A549 (cell line): ENCODE results near the gene CCDC85A. TPM values are rescaled to one million over a fixed set of nuclear protein-coding genes. Genes with fewer than 3 reads are reported as not detected.
A peak's percentile ranks its signal among the peaks of the same experiment; 100 is the strongest.

ENCODE experiments used
- ATAC-seq, 2 experiments: fragments of 200-7000 bp in 1 of 2; fragments of >200 bp in 1 of 2; cut with Nextera tagmentation in 1 of 2; cut with Tn5 transposase in 1 of 2; 3 replicates each; pipeline versions ENCODE4 v1.8.0 to v1.9.1; 2018 to 2020; ENCODE audit warnings: mild to moderate bottlenecking in 1 of 2, moderate library complexity in 1 of 2
- CTCF ChIA-PET: fragments of 300-600 bp; sonication (Branson Sonifier 250); formaldehyde crosslinking; extraction: SDS; loops from one replicate; lab custom pipeline; 2021; ENCODE audit warnings: antibody characterized with exemption, inconsistent platforms; lab: Yijun Ruan, JAX
- POLR2A ChIA-PET: fragments of 350-600 bp; formaldehyde crosslinking; extraction: SDS; loops from one replicate; lab custom pipeline; 2021; ENCODE audit warnings: antibody characterized with exemption, inconsistent platforms; lab: Yijun Ruan, JAX
- DNase-seq, 2 experiments: peaks; one replicate each; pipeline versions ENCODE4 v3.0.0 to v3.0.0-alpha.2; 2011 to 2016; ENCODE audit warnings: low read depth in 1 of 2, low spot score in 1 of 2
- FAIRE-seq: peaks from 2 replicates; lab custom pipeline; 2011; peaks lifted over from hg19 to GRCh38; lab: Jason Lieb, UNC
- H3K27ac ChIP-seq, 2 experiments: fragments of >200 bp; sonication (Bioruptor Twin); formaldehyde crosslinking; 3 replicates each; pipeline ENCODE4 v1.5.1; 2016 to 2017
- H3K4me1 ChIP-seq: fragments of >200 bp; sonication (Bioruptor Twin); formaldehyde crosslinking; 3 replicates; pipeline ENCODE4 v1.6.1; 2016
- H3K4me2 ChIP-seq: fragments of >200 bp; sonication (Bioruptor Twin); formaldehyde crosslinking; 3 replicates; pipeline ENCODE4 v1.6.1; 2016
- H3K4me3 ChIP-seq: fragments of >200 bp; sonication (Bioruptor Twin); formaldehyde crosslinking; 3 replicates; pipeline ENCODE4 v1.5.1; 2016
- H3K9me3 ChIP-seq: fragments of >200 bp; sonication (Bioruptor Twin); formaldehyde crosslinking; 3 replicates; pipeline ENCODE4 v1.6.1; 2016
- CBX8 ChIP-seq: fragments of 200-600 bp; sonication (generic); IDR thresholded peaks from 2 replicates; pipeline ENCODE4 v1.6.1; 2016
- CEBPB ChIP-seq, 2 experiments: fragments of >200 bp in 1 of 2; sonication (Bioruptor Twin) in 1 of 2; formaldehyde crosslinking in 1 of 2; IDR thresholded peaks; 2 replicates each; pipeline ENCODE4 v1.6.1; 2012 to 2016
- CHD2 ChIP-seq: fragments of 150-350 bp; IDR thresholded peaks from 2 replicates; pipeline ENCODE4 v1.6.1; 2014; ENCODE audit warnings: low read length; ENCODE audit not compliant: partially characterized antibody
- EP300 ChIP-seq, 2 experiments: fragments of >200 bp; sonication (Bioruptor Twin); formaldehyde crosslinking; IDR thresholded peaks; 2 replicates in 1 of 2; 3 replicates in 1 of 2; pipeline ENCODE4 v1.6.1; 2016 to 2017
- ESRRA ChIP-seq: fragments of 150-350 bp; IDR thresholded peaks from 2 replicates; pipeline ENCODE4 v1.6.1; 2014; ENCODE audit warnings: mild to moderate bottlenecking, low read length, borderline replicate concordance
- FOSL2 ChIP-seq, 2 experiments: fragments of 450-650 bp in 1 of 2; fragments of >200 bp in 1 of 2; sonication (Bioruptor Twin) in 1 of 2; formaldehyde crosslinking; IDR thresholded peaks; 2 replicates each; pipeline versions ENCODE4 v1.5.0 to v1.6.1; 2016 to 2020; ENCODE audit warnings: mild to moderate bottlenecking in 1 of 2, moderate library complexity in 1 of 2
- FOXS1 ChIP-seq: fragments of 250-450 bp; sonication (Bioruptor Pico); IDR thresholded peaks from 2 replicates; pipeline ENCODE4 v1.5.0; 2020; ENCODE audit warnings: mild to moderate bottlenecking, moderate library complexity
- GATA3 ChIP-seq: IDR thresholded peaks from 2 replicates; pipeline ENCODE4 v1.6.1; 2012; ENCODE audit warnings: borderline replicate concordance
- HDAC2 ChIP-seq: fragments of 200-600 bp; sonication (generic); IDR thresholded peaks from 2 replicates; pipeline ENCODE4 v1.6.1; 2016
- HOXA7 ChIP-seq: fragments of 250-450 bp; sonication (Bioruptor Pico); IDR thresholded peaks from 2 replicates; pipeline ENCODE4 v1.5.0; 2020; ENCODE audit warnings: mild to moderate bottlenecking, moderate library complexity
- HOXB13 ChIP-seq: fragments of 250-450 bp; sonication (Bioruptor Pico); IDR thresholded peaks from 2 replicates; pipeline ENCODE4 v1.5.0; 2020; ENCODE audit warnings: low read depth, mild to moderate bottlenecking, moderate library complexity
- HOXB5 ChIP-seq: fragments of 250-450 bp; sonication (Bioruptor Pico); IDR thresholded peaks from 2 replicates; pipeline ENCODE4 v1.5.0; 2020; ENCODE audit warnings: mild to moderate bottlenecking, moderate library complexity
- JUN ChIP-seq, 2 experiments: fragments of >200 bp; sonication (Bioruptor Twin); formaldehyde crosslinking; IDR thresholded peaks; 2 replicates in 1 of 2; 3 replicates in 1 of 2; pipeline ENCODE4 v1.6.1; 2016 to 2017
- KDM1A ChIP-seq: fragments of 200-600 bp; sonication (generic); IDR thresholded peaks from 2 replicates; pipeline ENCODE4 v1.6.1; 2016; ENCODE audit warnings: low read depth, mild to moderate bottlenecking
- MAFK ChIP-seq: fragments of 450-650 bp; IDR thresholded peaks from 2 replicates; pipeline ENCODE4 v1.6.1; 2014; ENCODE audit not compliant: partially characterized antibody
- MAZ ChIP-seq: fragments of 150-350 bp; IDR thresholded peaks from 2 replicates; pipeline ENCODE4 v1.6.1; 2014; ENCODE audit warnings: antibody characterized with exemption, low read depth, low read length, borderline replicate concordance
- NFE2L2 ChIP-seq: fragments of 150-350 bp; conservative IDR thresholded peaks from 2 replicates; pipeline ENCODE4 v1.6.1; 2014; ENCODE audit warnings: low read length
- NPAS2 ChIP-seq: fragments of 250-450 bp; sonication (Bioruptor Pico); IDR thresholded peaks from 2 replicates; pipeline ENCODE4 v1.8.0; 2022; ENCODE audit warnings: mild to moderate bottlenecking, moderate library complexity, borderline replicate concordance
- RAD21 ChIP-seq, 2 experiments: fragments of >200 bp in 1 of 2; sonication (Bioruptor Twin) in 1 of 2; formaldehyde crosslinking in 1 of 2; IDR thresholded peaks in 1 of 2; conservative IDR thresholded peaks in 1 of 2; 2 replicates in 1 of 2; 3 replicates in 1 of 2; pipeline ENCODE4 v1.6.1; 2012 to 2018; ENCODE audit warnings: inconsistent platforms in 1 of 2
- RARB ChIP-seq: fragments of 250-450 bp; sonication (Bioruptor Pico); IDR thresholded peaks from 2 replicates; pipeline ENCODE4 v1.8.0; 2021; ENCODE audit warnings: mild to moderate bottlenecking, moderate library complexity
- RFX5 ChIP-seq: fragments of 450-650 bp; IDR thresholded peaks from 2 replicates; pipeline ENCODE4 v1.7.1; 2014; ENCODE audit warnings: antibody characterized with exemption, mild to moderate bottlenecking, moderate library complexity
- SREBF2 ChIP-seq: fragments of 450-650 bp; IDR thresholded peaks from 2 replicates; pipeline ENCODE4 v1.6.1; 2014; ENCODE audit warnings: mild to moderate bottlenecking, moderate library complexity
- ZC3H11A ChIP-seq: fragments of 450-650 bp; IDR thresholded peaks from 2 replicates; pipeline ENCODE4 v1.6.1; 2014; ENCODE audit warnings: antibody characterized with exemption, mild to moderate bottlenecking
- ZFP36 ChIP-seq: fragments of 450-650 bp; IDR thresholded peaks from 2 replicates; pipeline ENCODE4 v1.6.1; 2014; ENCODE audit warnings: borderline replicate concordance; ENCODE audit not compliant: partially characterized antibody
- ZSCAN20 ChIP-seq: fragments of 250-450 bp; sonication (Bioruptor Pico); IDR thresholded peaks from 2 replicates; pipeline ENCODE4 v1.8.0; 2022; ENCODE audit warnings: mild to moderate bottlenecking, moderate library complexity
- WGBS: methylation state at CpG from one replicate; pipeline ENCODE4 v1.1.6; 2017; ENCODE audit errors: missing lambda C conversion rate; 5-methylcytosine and 5-hydroxymethylcytosine counted together
- polyA plus RNA-seq, 4 experiments: library from polyadenylated mRNA; depleted of rRNA in 3 of 4; stranded (reverse); fragments of >200 nt; fragmentation: RNase III in 1 of 4; extraction: RNeasy Plus Mini Kit Qiagen cat#74134 plus additional on column Dnase treatment in 1 of 4; gene quantifications; 2 replicates in 3 of 4; 3 replicates in 1 of 4; pipeline ENCODE4 v1.2.3, GENCODE V29; 2011 to 2017
- TF ChIP-seq, protein P1 (sequence below): fragments of 200-600 bp; sonication (generic); IDR thresholded peaks from 2 replicates; pipeline ENCODE4 v1.6.1; 2016; ENCODE audit warnings: antibody characterized with exemption, mild to moderate bottlenecking, moderate library complexity
- TF ChIP-seq, protein P2 (sequence below): fragments of 150-350 bp; IDR thresholded peaks from 2 replicates; pipeline ENCODE4 v1.6.1; 2014; ENCODE audit warnings: low read depth, mild to moderate bottlenecking, low read length
- TF ChIP-seq, protein P3 (sequence below): fragments of >200 bp; sonication (Bioruptor Twin); formaldehyde crosslinking; IDR thresholded peaks from 2 replicates; pipeline ENCODE4 v1.6.1; 2016
- TF ChIP-seq, protein P4 (sequence below): IDR thresholded peaks from 2 replicates; pipeline ENCODE4 v1.6.1; 2012
- TF ChIP-seq, protein P5 (sequence below): fragments of >200 bp; sonication (Bioruptor Twin); formaldehyde crosslinking; IDR thresholded peaks from 3 replicates; pipeline ENCODE4 v1.6.1; 2016

The CCDC85A gene
- polyA plus RNA-seq, 2 of the 4 experiments (the other 2 are of a cell fraction), result 0.05 to 0.30 TPM

DNA sequence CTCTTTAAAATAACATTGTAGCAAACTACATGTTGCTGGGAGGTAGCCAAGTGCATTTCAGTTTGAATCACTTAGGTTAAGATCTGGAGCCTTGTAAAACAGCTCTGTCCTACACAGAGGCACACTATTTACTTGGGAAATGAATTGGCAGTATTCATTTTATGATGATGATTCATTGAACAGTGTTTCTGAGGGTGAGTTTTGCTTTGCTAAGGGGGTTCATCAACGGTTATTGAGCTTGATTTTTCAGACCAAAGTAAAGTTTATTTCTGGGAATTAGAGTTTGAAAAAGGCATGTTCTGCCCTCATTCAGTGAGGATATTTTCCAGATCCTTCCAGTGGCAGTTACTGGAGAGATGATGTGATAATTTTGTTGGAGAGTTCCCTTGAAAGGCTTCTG, 55.6 kb downstream of the CCDC85A start:
- no peaks in the 10 kb centered on the region for H3K9me3 ChIP-seq
- WGBS, result 0% methylated on average over 1 of the region's 1 CpG
- ChIA-PET CTCF (interaction anchor here (1.2 kb wide), 1 partner anchor 56 kb away, joined by 3 read pairs; the partner anchor contains the start of gene CCDC85A), POLR2A (no interaction called here)
- DNase-seq (no peak), ATAC-seq (peak in 1 of 2 experiments; percentile 54; a peak in 1 of 6 replicates), FAIRE-seq (no peak)
- TF ChIP-seq ZC3H11A (no peak), CBX8 (no peak), CEBPB (IDR thresholded peaks at IDR 0.05) (no peak), KDM1A (no peak), SREBF2 (no peak), RARB (CRISPR knock-in tag) (no peak), RAD21 (conservative IDR thresholded peaks at IDR 0.05 in 1 of 2, IDR thresholded peaks at IDR 0.05 in 1 of 2) (no peak), NFE2L2 (no peak), ZFP36 (no peak), HOXA7 (no peak), RFX5 (no peak), CHD2 (no peak), HDAC2 (no peak)
- TF ChIP-seq, protein P1, sequence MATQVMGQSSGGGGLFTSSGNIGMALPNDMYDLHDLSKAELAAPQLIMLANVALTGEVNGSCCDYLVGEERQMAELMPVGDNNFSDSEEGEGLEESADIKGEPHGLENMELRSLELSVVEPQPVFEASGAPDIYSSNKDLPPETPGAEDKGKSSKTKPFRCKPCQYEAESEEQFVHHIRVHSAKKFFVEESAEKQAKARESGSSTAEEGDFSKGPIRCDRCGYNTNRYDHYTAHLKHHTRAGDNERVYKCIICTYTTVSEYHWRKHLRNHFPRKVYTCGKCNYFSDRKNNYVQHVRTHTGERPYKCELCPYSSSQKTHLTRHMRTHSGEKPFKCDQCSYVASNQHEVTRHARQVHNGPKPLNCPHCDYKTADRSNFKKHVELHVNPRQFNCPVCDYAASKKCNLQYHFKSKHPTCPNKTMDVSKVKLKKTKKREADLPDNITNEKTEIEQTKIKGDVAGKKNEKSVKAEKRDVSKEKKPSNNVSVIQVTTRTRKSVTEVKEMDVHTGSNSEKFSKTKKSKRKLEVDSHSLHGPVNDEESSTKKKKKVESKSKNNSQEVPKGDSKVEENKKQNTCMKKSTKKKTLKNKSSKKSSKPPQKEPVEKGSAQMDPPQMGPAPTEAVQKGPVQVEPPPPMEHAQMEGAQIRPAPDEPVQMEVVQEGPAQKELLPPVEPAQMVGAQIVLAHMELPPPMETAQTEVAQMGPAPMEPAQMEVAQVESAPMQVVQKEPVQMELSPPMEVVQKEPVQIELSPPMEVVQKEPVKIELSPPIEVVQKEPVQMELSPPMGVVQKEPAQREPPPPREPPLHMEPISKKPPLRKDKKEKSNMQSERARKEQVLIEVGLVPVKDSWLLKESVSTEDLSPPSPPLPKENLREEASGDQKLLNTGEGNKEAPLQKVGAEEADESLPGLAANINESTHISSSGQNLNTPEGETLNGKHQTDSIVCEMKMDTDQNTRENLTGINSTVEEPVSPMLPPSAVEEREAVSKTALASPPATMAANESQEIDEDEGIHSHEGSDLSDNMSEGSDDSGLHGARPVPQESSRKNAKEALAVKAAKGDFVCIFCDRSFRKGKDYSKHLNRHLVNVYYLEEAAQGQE, result no peak
- TF ChIP-seq, protein P2, sequence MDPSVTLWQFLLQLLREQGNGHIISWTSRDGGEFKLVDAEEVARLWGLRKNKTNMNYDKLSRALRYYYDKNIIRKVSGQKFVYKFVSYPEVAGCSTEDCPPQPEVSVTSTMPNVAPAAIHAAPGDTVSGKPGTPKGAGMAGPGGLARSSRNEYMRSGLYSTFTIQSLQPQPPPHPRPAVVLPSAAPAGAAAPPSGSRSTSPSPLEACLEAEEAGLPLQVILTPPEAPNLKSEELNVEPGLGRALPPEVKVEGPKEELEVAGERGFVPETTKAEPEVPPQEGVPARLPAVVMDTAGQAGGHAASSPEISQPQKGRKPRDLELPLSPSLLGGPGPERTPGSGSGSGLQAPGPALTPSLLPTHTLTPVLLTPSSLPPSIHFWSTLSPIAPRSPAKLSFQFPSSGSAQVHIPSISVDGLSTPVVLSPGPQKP, result no peak
- TF ChIP-seq, protein P3, sequence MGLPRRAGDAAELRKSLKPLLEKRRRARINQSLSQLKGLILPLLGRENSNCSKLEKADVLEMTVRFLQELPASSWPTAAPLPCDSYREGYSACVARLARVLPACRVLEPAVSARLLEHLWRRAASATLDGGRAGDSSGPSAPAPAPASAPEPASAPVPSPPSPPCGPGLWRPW, result no peak
- TF ChIP-seq, protein P4, sequence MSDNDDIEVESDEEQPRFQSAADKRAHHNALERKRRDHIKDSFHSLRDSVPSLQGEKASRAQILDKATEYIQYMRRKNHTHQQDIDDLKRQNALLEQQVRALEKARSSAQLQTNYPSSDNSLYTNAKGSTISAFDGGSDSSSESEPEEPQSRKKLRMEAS, result no peak
- H3K4me3 ChIP-seq, result no peak overlapping the region
- no peak overlapping the region for H3K27ac ChIP-seq
- H3K4me2 ChIP-seq, result no peak overlapping the region
- no peaks in the 10 kb centered on the region for H3K4me1 ChIP-seq

DNA sequence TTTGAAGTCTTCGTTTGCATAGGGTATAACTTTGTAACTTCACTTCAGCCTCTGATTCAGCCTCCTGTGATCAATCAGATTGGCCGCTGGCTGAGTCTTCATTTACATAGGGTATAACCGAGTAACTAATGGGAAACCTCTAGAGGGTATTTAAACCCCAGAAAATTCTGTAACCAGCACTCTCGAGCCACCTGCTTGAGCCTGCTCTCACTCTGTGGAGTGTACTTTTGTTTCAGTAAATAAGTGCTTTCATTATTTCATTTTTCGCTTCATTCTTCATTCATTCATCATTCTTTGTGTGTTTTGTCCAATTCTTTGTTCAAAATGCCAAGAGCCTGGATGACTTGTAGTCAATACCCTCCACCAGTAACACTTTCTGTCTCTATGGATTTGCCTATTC, 56.4 kb downstream of the CCDC85A start:
- H3K9me3 ChIP-seq, result no peaks in the 10 kb centered on the region
- WGBS, result 20% methylated on average over 5 of the region's 5 CpGs
- ATAC-seq, result no peak
- CTCF ChIA-PET, result no interaction called here
- TF ChIP-seq ESRRA (no peak), ZC3H11A (no peak), NFE2L2 (no peak), JUN (IDR thresholded peaks at IDR 0.05) (no peak), HOXB5 (CRISPR knock-in tag) (no peak)
- TF ChIP-seq, all 56 proteins: peak for 0
- H3K4me1 ChIP-seq, result no peaks in the 10 kb centered on the region
- no peak overlapping the region for H3K4me2 ChIP-seq
- no peak overlapping the region for H3K4me3 ChIP-seq
- DNase-seq, result no peak
- H3K27ac ChIP-seq, result no peak overlapping the region
- no peak for FAIRE-seq
- POLR2A ChIA-PET, result no interaction called here

DNA sequence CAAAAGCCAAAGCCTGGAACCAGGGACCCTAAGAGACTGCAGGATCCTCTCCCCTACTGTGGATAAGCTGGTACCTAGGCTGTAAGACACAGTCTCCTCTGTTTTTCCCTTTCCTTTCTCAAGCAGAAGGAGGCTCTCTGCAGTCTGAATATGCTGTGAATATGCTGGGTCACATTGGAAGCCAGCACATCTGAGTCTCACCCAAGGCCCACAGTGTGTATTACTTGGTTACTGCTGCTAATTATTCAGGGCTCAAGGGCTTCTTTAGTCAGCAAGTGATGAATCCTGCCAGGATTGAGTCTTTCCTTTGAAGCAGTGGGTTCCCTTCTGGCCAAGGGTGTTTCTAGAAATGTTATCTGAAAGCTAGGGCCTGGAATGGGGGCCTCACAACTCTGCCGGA, 60.7 kb downstream of the CCDC85A start:
- FAIRE-seq (no peak), DNase-seq (no peak), ATAC-seq (no peak)
- Histone ChIP-seq H3K27ac (no peak overlapping the region), H3K4me3 (no peak overlapping the region), H3K4me1 (no peaks in the 10 kb centered on the region), H3K9me3 (no peaks in the 10 kb centered on the region), H3K4me2 (no peak overlapping the region)
- ChIA-PET POLR2A (no interaction called here), CTCF (no interaction called here)
- no CpG with 5 or more reads among the region's 1 CpG for WGBS
- no peak for TF ChIP-seq NPAS2 (CRISPR knock-in tag)
- TF ChIP-seq, protein P5, sequence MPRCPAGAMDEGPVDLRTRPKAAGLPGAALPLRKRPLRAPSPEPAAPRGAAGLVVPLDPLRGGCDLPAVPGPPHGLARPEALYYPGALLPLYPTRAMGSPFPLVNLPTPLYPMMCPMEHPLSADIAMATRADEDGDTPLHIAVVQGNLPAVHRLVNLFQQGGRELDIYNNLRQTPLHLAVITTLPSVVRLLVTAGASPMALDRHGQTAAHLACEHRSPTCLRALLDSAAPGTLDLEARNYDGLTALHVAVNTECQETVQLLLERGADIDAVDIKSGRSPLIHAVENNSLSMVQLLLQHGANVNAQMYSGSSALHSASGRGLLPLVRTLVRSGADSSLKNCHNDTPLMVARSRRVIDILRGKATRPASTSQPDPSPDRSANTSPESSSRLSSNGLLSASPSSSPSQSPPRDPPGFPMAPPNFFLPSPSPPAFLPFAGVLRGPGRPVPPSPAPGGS, result no peak
- no peak for TF ChIP-seq ZFP36
- no peak for TF ChIP-seq FOSL2 (IDR thresholded peaks at IDR 0.05)
- no peak for TF ChIP-seq FOSL2 (CRISPR knock-in tag; IDR thresholded peaks at IDR 0.05)
- TF ChIP-seq HOXB13 (CRISPR knock-in tag), result no peak
- no peak for TF ChIP-seq EP300 (IDR thresholded peaks at IDR 0.05)
- TF ChIP-seq ZSCAN20, result no peak
- no peak for TF ChIP-seq HOXA7
- TF ChIP-seq, protein P4, result no peak
- TF ChIP-seq FOXS1 (CRISPR knock-in tag), result no peak
- no peak for TF ChIP-seq MAFK
- TF ChIP-seq GATA3, result no peak
- no peak for TF ChIP-seq MAZ
